Measurements from ENCODE around the gene TOMM34. TPM values are rescaled to one million over a fixed set of nuclear protein-coding genes. Genes with fewer than 3 reads are reported as not detected.

TOMM34 gene
- total and polyA plus RNA-seq, 9 of the 15 experiments (the other 6 are each of a cell fraction or from before 2014, with no cell fraction given) = 18.1 to 69.4 (median 41.7) TPM

- TF ChIP-seq CREB3L1 (IDR thresholded peaks at IDR 0.05; ENCODE audit: borderline replicate concordance, low read depth) (peak; percentile 54; the same call in 1 of the 2 replicates), DPF2 (IDR thresholded peaks at IDR 0.05) (peak; percentile 81), ZNF197 (CRISPR knock-in tag; IDR thresholded peaks at IDR 0.05; ENCODE audit: low read depth) (no peak), CTBP1 (IDR thresholded peaks at IDR 0.05; ENCODE audit: borderline replicate concordance) (peak; percentile 78), CREB1 (IDR thresholded peaks at IDR 0.05) (peak; percentile 59; the same call in 1 of the 2 replicates), CREB1 (CRISPR knock-in tag; IDR thresholded peaks at IDR 0.05) (peak; percentile 75), POLR2H (tag; IDR thresholded peaks at IDR 0.05; ENCODE audit: low read depth) (peak; percentile 56; the same call in 1 of the 2 replicates)
- TF ChIP-seq, protein P1, sequence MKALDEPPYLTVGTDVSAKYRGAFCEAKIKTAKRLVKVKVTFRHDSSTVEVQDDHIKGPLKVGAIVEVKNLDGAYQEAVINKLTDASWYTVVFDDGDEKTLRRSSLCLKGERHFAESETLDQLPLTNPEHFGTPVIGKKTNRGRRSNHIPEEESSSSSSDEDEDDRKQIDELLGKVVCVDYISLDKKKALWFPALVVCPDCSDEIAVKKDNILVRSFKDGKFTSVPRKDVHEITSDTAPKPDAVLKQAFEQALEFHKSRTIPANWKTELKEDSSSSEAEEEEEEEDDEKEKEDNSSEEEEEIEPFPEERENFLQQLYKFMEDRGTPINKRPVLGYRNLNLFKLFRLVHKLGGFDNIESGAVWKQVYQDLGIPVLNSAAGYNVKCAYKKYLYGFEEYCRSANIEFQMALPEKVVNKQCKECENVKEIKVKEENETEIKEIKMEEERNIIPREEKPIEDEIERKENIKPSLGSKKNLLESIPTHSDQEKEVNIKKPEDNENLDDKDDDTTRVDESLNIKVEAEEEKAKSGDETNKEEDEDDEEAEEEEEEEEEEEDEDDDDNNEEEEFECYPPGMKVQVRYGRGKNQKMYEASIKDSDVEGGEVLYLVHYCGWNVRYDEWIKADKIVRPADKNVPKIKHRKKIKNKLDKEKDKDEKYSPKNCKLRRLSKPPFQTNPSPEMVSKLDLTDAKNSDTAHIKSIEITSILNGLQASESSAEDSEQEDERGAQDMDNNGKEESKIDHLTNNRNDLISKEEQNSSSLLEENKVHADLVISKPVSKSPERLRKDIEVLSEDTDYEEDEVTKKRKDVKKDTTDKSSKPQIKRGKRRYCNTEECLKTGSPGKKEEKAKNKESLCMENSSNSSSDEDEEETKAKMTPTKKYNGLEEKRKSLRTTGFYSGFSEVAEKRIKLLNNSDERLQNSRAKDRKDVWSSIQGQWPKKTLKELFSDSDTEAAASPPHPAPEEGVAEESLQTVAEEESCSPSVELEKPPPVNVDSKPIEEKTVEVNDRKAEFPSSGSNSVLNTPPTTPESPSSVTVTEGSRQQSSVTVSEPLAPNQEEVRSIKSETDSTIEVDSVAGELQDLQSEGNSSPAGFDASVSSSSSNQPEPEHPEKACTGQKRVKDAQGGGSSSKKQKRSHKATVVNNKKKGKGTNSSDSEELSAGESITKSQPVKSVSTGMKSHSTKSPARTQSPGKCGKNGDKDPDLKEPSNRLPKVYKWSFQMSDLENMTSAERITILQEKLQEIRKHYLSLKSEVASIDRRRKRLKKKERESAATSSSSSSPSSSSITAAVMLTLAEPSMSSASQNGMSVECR (CRISPR knock-in tag; IDR thresholded peaks at IDR 0.05) = peak; percentile 47; the same call in 1 of the 2 replicates
- TF ChIP-seq, protein P2, sequence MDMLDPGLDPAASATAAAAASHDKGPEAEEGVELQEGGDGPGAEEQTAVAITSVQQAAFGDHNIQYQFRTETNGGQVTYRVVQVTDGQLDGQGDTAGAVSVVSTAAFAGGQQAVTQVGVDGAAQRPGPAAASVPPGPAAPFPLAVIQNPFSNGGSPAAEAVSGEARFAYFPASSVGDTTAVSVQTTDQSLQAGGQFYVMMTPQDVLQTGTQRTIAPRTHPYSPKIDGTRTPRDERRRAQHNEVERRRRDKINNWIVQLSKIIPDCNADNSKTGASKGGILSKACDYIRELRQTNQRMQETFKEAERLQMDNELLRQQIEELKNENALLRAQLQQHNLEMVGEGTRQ (CRISPR knock-in tag; IDR thresholded peaks at IDR 0.05) = no peak
Observed at GRCh38 chr20:44960103-44960852, at the start of gene TOMM34 (continued).
